NT2/D1 (cell line): ENCODE results near the gene CTBP2.

Experiments used
- DNase-seq: peaks from one replicate; pipeline ENCODE4 v3.0.0-alpha.2; 2011; ENCODE audit warnings: low read depth, low spot score
- H3K27me3 ChIP-seq: 2 replicates; pipeline ENCODE4 v1.6.0; 2011; ENCODE audit warnings: mild to moderate bottlenecking; ENCODE audit not compliant: insufficient read length, insufficient read depth
- H3K36me3 ChIP-seq: 2 replicates; pipeline ENCODE4 v1.6.1; 2011; ENCODE audit warnings: mild to moderate bottlenecking, low read length, mixed read lengths; ENCODE audit not compliant: insufficient read depth, insufficient read length
- H3K4me1 ChIP-seq: 2 replicates; pipeline ENCODE4 v1.5.1; 2011; ENCODE audit not compliant: insufficient read depth, insufficient read length
- H3K4me3 ChIP-seq: 2 replicates; pipeline ENCODE4 v1.5.1; 2011; ENCODE audit warnings: low read depth; ENCODE audit not compliant: insufficient read length
- H3K9ac ChIP-seq: 2 replicates; pipeline ENCODE4 v1.6.0; 2011; ENCODE audit warnings: low read depth; ENCODE audit not compliant: insufficient read length
- H3K9me3 ChIP-seq: 2 replicates; pipeline ENCODE4 v1.5.1; 2011; ENCODE audit warnings: mild to moderate bottlenecking, low read length; ENCODE audit not compliant: insufficient read depth
- SUZ12 ChIP-seq: IDR thresholded peaks from 2 replicates; pipeline ENCODE4 v1.6.1; 2011; ENCODE audit not compliant: insufficient read length, insufficient read depth; ENCODE audit errors: extremely low read depth
- YY1 ChIP-seq: IDR thresholded peaks from 2 replicates; pipeline ENCODE4 v1.6.1; 2011; ENCODE audit not compliant: insufficient read length, insufficient read depth
- ZNF274 ChIP-seq: IDR thresholded peaks from 2 replicates; pipeline ENCODE4 v1.6.1; 2011; ENCODE audit warnings: mild to moderate bottlenecking, low read depth, low read length

CTBP2 gene

GRCh38 chr10:125080296-125080695, 80.1 kb downstream of the CTBP2 start:
- TF ChIP-seq YY1 = no peak
- no peak for TF ChIP-seq ZNF274
- TF ChIP-seq SUZ12 = no peak
- DNase-seq = no peak
- Histone ChIP-seq H3K9ac (no peak overlapping the region), H3K4me3 (no peak overlapping the region), H3K9me3 (no peaks in the 10 kb centered on the region), H3K27me3 (no peaks in the 10 kb centered on the region), H3K4me1 (peaks cover 7% of the 10 kb centered on the region), H3K36me3 (peaks cover 40% of the 10 kb centered on the region)

GRCh38 chr10:125079091-125079600, 81.2 kb downstream of the CTBP2 start:
- no peak for TF ChIP-seq SUZ12
- no peak for TF ChIP-seq YY1
- TF ChIP-seq ZNF274 = no peak
- peaks cover 47% of the 10 kb centered on the region for H3K36me3 ChIP-seq
- H3K9me3 ChIP-seq = no peaks in the 10 kb centered on the region
- H3K4me1 ChIP-seq = peaks cover 3% of the 10 kb centered on the region
- no peak overlapping the region for H3K9ac ChIP-seq
- H3K27me3 ChIP-seq = no peaks in the 10 kb centered on the region
- H3K4me3 ChIP-seq = no peak overlapping the region
- no peak for DNase-seq

- Histone ChIP-seq H3K36me3 (peaks cover 54% of the 10 kb centered on the region), H3K9ac (no peak overlapping the region), H3K9me3 (no peaks in the 10 kb centered on the region), H3K4me3 (no peak overlapping the region), H3K27me3 (no peaks in the 10 kb centered on the region), H3K4me1 (no peaks in the 10 kb centered on the region)
- no peak for DNase-seq
- TF ChIP-seq YY1 (no peak), ZNF274 (no peak), SUZ12 (no peak)
These were observed 83.3 kb downstream of the CTBP2 start for GRCh38 chr10:125076891-125077541.

- Histone ChIP-seq H3K27me3 (no peaks in the 10 kb centered on the region), H3K4me3 (no peak overlapping the region), H3K9me3 (no peaks in the 10 kb centered on the region), H3K4me1 (no peaks in the 10 kb centered on the region), H3K36me3 (peaks cover 54% of the 10 kb centered on the region), H3K9ac (no peak overlapping the region)
- no peak for TF ChIP-seq SUZ12
- no peak for TF ChIP-seq YY1
- no peak for TF ChIP-seq ZNF274
- DNase-seq = no peak
These were observed 84.1 kb downstream of the CTBP2 start for GRCh38 chr10:125076121-125076825.

GRCh38 chr10:125073996-125074395, 86.4 kb downstream of the CTBP2 start:
- no peaks in the 10 kb centered on the region for H3K4me1 ChIP-seq
- peaks cover 45% of the 10 kb centered on the region for H3K36me3 ChIP-seq
- H3K4me3 ChIP-seq = no peak overlapping the region

GRCh38 chr10:125072794-125073193, 87.6 kb downstream of the CTBP2 start:
- Histone ChIP-seq H3K4me3 (no peak overlapping the region), H3K4me1 (no peaks in the 10 kb centered on the region), H3K36me3 (peaks cover 52% of the 10 kb centered on the region), H3K27me3 (no peaks in the 10 kb centered on the region), H3K9ac (no peak overlapping the region), H3K9me3 (no peaks in the 10 kb centered on the region)
- TF ChIP-seq ZNF274 (no peak), YY1 (no peak), SUZ12 (no peak)
- no peak for DNase-seq

More at GRCh38 chr10:125073996-125074395, 86.4 kb downstream of the CTBP2 start:
- no peak for TF ChIP-seq ZNF274
- no peak for TF ChIP-seq SUZ12
- H3K9me3 ChIP-seq = no peaks in the 10 kb centered on the region
- H3K27me3 ChIP-seq = no peaks in the 10 kb centered on the region
- no peak for DNase-seq
- H3K9ac ChIP-seq = no peak overlapping the region

GRCh38 chr10:125071008-125071407, 89.4 kb downstream of the CTBP2 start:
- H3K4me3 ChIP-seq = no peak overlapping the region
- TF ChIP-seq ZNF274 = no peak
- TF ChIP-seq YY1 = no peak
- TF ChIP-seq SUZ12 = no peak
- no peaks in the 10 kb centered on the region for H3K9me3 ChIP-seq
- peaks cover 53% of the 10 kb centered on the region for H3K36me3 ChIP-seq
- DNase-seq = no peak
- H3K9ac ChIP-seq = no peak overlapping the region
- H3K4me1 ChIP-seq = peaks cover 2% of the 10 kb centered on the region
- H3K27me3 ChIP-seq = no peaks in the 10 kb centered on the region
